Endothelial cell of umbilical vein (primary cell): Measurements from ENCODE around the gene NPY. TPM values are rescaled to one million over a fixed set of nuclear protein-coding genes. Genes with fewer than 3 reads are reported as not detected.

Experiments
- BruUV-seq: library from RNA; stranded (reverse); fragments of 400-500 nt; replicated peaks from 2 replicates; lab custom pipeline; 2021; lab: Mats Ljungman, UMichigan
- CTCF ChIA-PET: fragments of 300-600, 350-600 bp; sonication (Branson Sonifier 250); formaldehyde crosslinking; loops from one replicate; lab custom pipeline; 2021; ENCODE audit warnings: antibody characterized with exemption, inconsistent platforms; lab: Charles Lee
- POLR2A ChIA-PET: fragments of 300-600, 350-600 bp; sonication (Branson Sonifier 250); formaldehyde crosslinking; loops from one replicate; lab custom pipeline; 2021; ENCODE audit warnings: antibody characterized with exemption, inconsistent platforms; lab: Charles Lee
- DNase-seq: peaks from one replicate; pipeline ENCODE4 v3.0.0-alpha.2; 2011; ENCODE audit warnings: low read depth, low spot score
- FAIRE-seq: peaks from 2 replicates; lab custom pipeline; 2011; peaks lifted over from hg19 to GRCh38; lab: Jason Lieb, UNC
- H2AFZ ChIP-seq: 2 replicates; pipeline ENCODE4 v1.6.0; 2012; ENCODE audit warnings: low read depth, low read length, control low read depth, inconsistent platforms
- H3K27ac ChIP-seq: 2 replicates; pipeline ENCODE4 v1.5.1; 2011; ENCODE audit warnings: low read depth, mild to moderate bottlenecking, control low read depth, low read length, moderate library complexity; ENCODE audit not compliant: insufficient read depth
- H3K27me3 ChIP-seq, 2 experiments: 2 replicates each; pipeline versions ENCODE4 v1.6.0 to v1.6.1; 2011; ENCODE audit warnings: low read length in 2 of 2, mixed read lengths in 1 of 2; ENCODE audit not compliant: control insufficient read depth in 2 of 2, insufficient read depth in 2 of 2
- H3K36me3 ChIP-seq, 2 experiments: 2 replicates in 1 of 2; 3 replicates in 1 of 2; pipeline ENCODE4 v1.5.1; 2011; ENCODE audit warnings: low read length in 2 of 2, mild to moderate bottlenecking in 1 of 2, moderate library complexity in 1 of 2; ENCODE audit not compliant: control insufficient read depth in 2 of 2, insufficient read depth in 2 of 2; ENCODE audit errors: extremely low read depth in 1 of 2
- H3K4me1 ChIP-seq: 3 replicates; pipeline ENCODE4 v1.5.1; 2011; ENCODE audit warnings: mild to moderate bottlenecking, low read length; ENCODE audit not compliant: control insufficient read depth, insufficient read depth; ENCODE audit errors: extremely low read depth
- H3K4me2 ChIP-seq: 2 replicates; pipeline ENCODE4 v1.6.1; 2011; ENCODE audit warnings: low read length, control low read depth, mixed read lengths; ENCODE audit not compliant: insufficient read depth
- H3K4me3 ChIP-seq, 3 experiments: fragments of 200-600 bp in 1 of 3; sonication (generic), shearing (Covaris generic) in 1 of 3; replicated peaks in 1 of 3; 2 replicates each; pipeline ENCODE4 v1.5.1; 2011 to 2016; ENCODE audit warnings: control low read depth in 3 of 3, low read length in 3 of 3, mild to moderate bottlenecking in 2 of 3, inconsistent platforms in 1 of 3, low read depth in 1 of 3, moderate library complexity in 1 of 3; ENCODE audit not compliant: insufficient read depth in 1 of 3
- H3K79me2 ChIP-seq: 2 replicates; pipeline ENCODE4 v1.6.0; 2012; ENCODE audit warnings: low read length, inconsistent platforms; ENCODE audit not compliant: control insufficient read depth, insufficient read depth
- H3K9ac ChIP-seq: replicated peaks from 2 replicates; pipeline ENCODE3; 2011; ENCODE audit warnings: low read length, control low read depth; ENCODE audit not compliant: insufficient read depth; ENCODE audit errors: extremely low read depth
- H3K9me1 ChIP-seq: replicated peaks from 3 replicates; pipeline ENCODE4 v1.6.0; 2011; ENCODE audit warnings: mild to moderate bottlenecking, low read length; ENCODE audit not compliant: control insufficient read depth, insufficient read depth; ENCODE audit errors: extremely low read depth
- H3K9me3 ChIP-seq: replicated peaks from 2 replicates; pipeline ENCODE4 v1.5.1; 2012; ENCODE audit warnings: low read length, inconsistent platforms; ENCODE audit not compliant: control insufficient read depth, insufficient read depth
- H4K20me1 ChIP-seq: replicated peaks from 2 replicates; pipeline ENCODE3; 2011; ENCODE audit warnings: mild to moderate bottlenecking, low read length; ENCODE audit not compliant: control insufficient read depth, insufficient read depth; ENCODE audit errors: extremely low read depth
- CTCF ChIP-seq, 2 donors: IDR thresholded peaks; 1 replicate in 1 of 2; 2 replicates in 1 of 2; pipeline ENCODE4 v1.5.1; 2011; ENCODE audit warnings: low read length in 2 of 2, mild to moderate bottlenecking in 2 of 2, moderate library complexity in 2 of 2, control low read depth in 1 of 2, inconsistent platforms in 1 of 2, low read depth in 1 of 2; ENCODE audit not compliant: insufficient read depth in 1 of 2; ENCODE audit errors: extremely low read depth in 1 of 2
- EZH2 ChIP-seq: IDR thresholded peaks from 2 replicates; pipeline ENCODE4 v1.6.1; 2012; ENCODE audit warnings: borderline replicate concordance, low read depth, mild to moderate bottlenecking, moderate library complexity, low read length, inconsistent platforms; ENCODE audit not compliant: severe bottlenecking
- FOS ChIP-seq: IDR thresholded peaks from 2 replicates; pipeline ENCODE4 v1.6.1; 2011; ENCODE audit warnings: mild to moderate bottlenecking, low read length, moderate library complexity, borderline replicate concordance; ENCODE audit not compliant: insufficient read depth
- GATA2 ChIP-seq: IDR thresholded peaks from 2 replicates; pipeline ENCODE4 v1.7.0; 2011; ENCODE audit warnings: low read depth, mild to moderate bottlenecking, moderate library complexity, mixed read lengths, low read length; ENCODE audit not compliant: insufficient read length, insufficient read depth
- JUN ChIP-seq: IDR thresholded peaks from 2 replicates; pipeline ENCODE4 v1.6.1; 2011; ENCODE audit warnings: borderline replicate concordance, low read depth; ENCODE audit not compliant: insufficient read length, insufficient read depth
- MAX ChIP-seq: IDR thresholded peaks from 2 replicates; pipeline ENCODE4 v1.6.1; 2011; ENCODE audit not compliant: insufficient read depth, insufficient read length
- MYC ChIP-seq: IDR thresholded peaks from one replicate; pipeline ENCODE4 v1.6.1; 2011; ENCODE audit warnings: mild to moderate bottlenecking, low read depth, low read length
- POLR2A ChIP-seq: IDR thresholded peaks from 2 replicates; pipeline ENCODE4 v1.6.1; 2012; ENCODE audit warnings: low read depth, mild to moderate bottlenecking, control low read depth, low read length
- POLR2AphosphoS5 ChIP-seq: IDR thresholded peaks from 2 replicates; pipeline ENCODE4 v1.6.1; 2012; ENCODE audit warnings: low read depth, mild to moderate bottlenecking, control low read depth, low read length, moderate library complexity; ENCODE audit not compliant: insufficient read depth
- dilution Hi-C: fragments of 300-500 bp; cut with MboI; formaldehyde crosslinking; loops from one replicate; pipeline ENCODE4 v1.15.0; 2019; ENCODE audit warnings: low sequenced_read_pairs; ENCODE audit not compliant: extremely low pct_ligation_motif_present
- intact Hi-C: fragments of 100-400 bp; cut with micrococcal nuclease; formaldehyde crosslinking; loops from one replicate; pipeline ENCODE4 v1.10.0; 2022
- polyA plus RNA-seq, 4 experiments: library from polyadenylated mRNA; depleted of rRNA in 3 of 4; stranded (reverse) in 3 of 4; unstranded in 1 of 4; fragments of >200 nt; gene quantifications; 2 replicates each; pipeline versions ENCODE4 v1.2.1 to v1.2.3, GENCODE V29; 2011 to 2012; ENCODE audit warnings: missing spikeins in 1 of 4
- total RNA-seq: library from RNA; stranded (reverse); gene quantifications from 2 replicates; pipeline ENCODE4 v1.2.3, GENCODE V29; 2021

NPY gene
- total and polyA plus RNA-seq, 2 donors (not counting 3 experiments of a cell fraction or from before 2014, with no cell fraction given): not detected

GRCh38 chr7:24307326-24307725, 23.3 kb downstream of the NPY start:
- Histone ChIP-seq H2AFZ (no peak overlapping the region), H3K36me3 (no peaks in the 10 kb centered on the region), H3K4me1 (no peaks in the 10 kb centered on the region), H3K4me3 (no peak overlapping the region), H3K9me1 (no peaks in the 10 kb centered on the region), H3K9me3 (no peaks in the 10 kb centered on the region), H4K20me1 (no peaks in the 10 kb centered on the region), H3K9ac (no peak overlapping the region), H3K79me2 (no peaks in the 10 kb centered on the region), H3K27me3 (no peaks in the 10 kb centered on the region), H3K4me2 (no peak overlapping the region), H3K27ac (no peak overlapping the region)
- CTCF ChIA-PET: no interaction called here
- intact Hi-C loops: no loop called here
- no peak for FAIRE-seq
- dilution Hi-C loops: no loop called here
- DNase-seq: no peak
- POLR2A ChIA-PET: no interaction called here
- BruUV-seq: no TSS peak
- TF ChIP-seq EZH2 (no peak), POLR2AphosphoS5 (no peak), JUN (no peak), FOS (no peak), POLR2A (no peak), MAX (no peak)

GRCh38 chr7:24312588-24312987, 28.6 kb downstream of the NPY start:
- Histone ChIP-seq H3K36me3 (no peaks in the 10 kb centered on the region), H3K4me1 (no peaks in the 10 kb centered on the region), H3K4me3 (no peak overlapping the region), H3K9me3 (no peaks in the 10 kb centered on the region), H3K27ac (no peak overlapping the region), H2AFZ (no peak overlapping the region), H3K9me1 (no peaks in the 10 kb centered on the region), H3K4me2 (no peak overlapping the region), H4K20me1 (no peaks in the 10 kb centered on the region), H3K9ac (no peak overlapping the region), H3K27me3 (no peaks in the 10 kb centered on the region), H3K79me2 (no peaks in the 10 kb centered on the region)
- POLR2A ChIA-PET: no interaction called here
- BruUV-seq: no TSS peak
- CTCF ChIA-PET: no interaction called here
- dilution Hi-C loops: no loop called here
- DNase-seq (no peak), FAIRE-seq (no peak)
- TF ChIP-seq EZH2 (no peak), POLR2A (no peak), MYC (no peak), JUN (no peak), FOS (no peak), MAX (no peak), CTCF (IDR thresholded peaks at IDR 0.05; ENCODE audit: extremely low read depth in 1 of 2, insufficient read depth in 1 of 2, low read depth in 1 of 2, low read length in 2 of 2) (no peak), POLR2AphosphoS5 (no peak), GATA2 (no peak)
- intact Hi-C loops: no loop called here
